Rectal smooth muscle tissue (tissue), 1 donor: ENCODE results near the gene MAML2.

Experiments used
- H3K27ac ChIP-seq: one replicate; pipeline ENCODE4 v1.7.0; 2013; ENCODE audit warnings: low read depth, low read length, inconsistent platforms
- H3K27me3 ChIP-seq: one replicate; pipeline ENCODE4 v1.7.0; 2013; ENCODE audit warnings: low read length; ENCODE audit not compliant: control insufficient read depth, insufficient read depth
- H3K36me3 ChIP-seq: one replicate; pipeline ENCODE4 v1.7.0; 2013; ENCODE audit warnings: low read length; ENCODE audit not compliant: control insufficient read depth, insufficient read depth
- H3K4me1 ChIP-seq: one replicate; pipeline ENCODE4 v1.7.0; 2013; ENCODE audit warnings: low read length; ENCODE audit not compliant: control insufficient read depth, insufficient read depth
- H3K4me3 ChIP-seq: one replicate; pipeline ENCODE4 v1.7.0; 2013; ENCODE audit warnings: low read length
- H3K9ac ChIP-seq: one replicate; pipeline ENCODE4 v1.7.0; 2013; ENCODE audit warnings: low read length

The MAML2 gene

GRCh38 chr11:95926726-95927125 lies 416.3 kb downstream of the MAML2 start:
- peaks cover 3% of the 10 kb centered on the region for H3K4me1 ChIP-seq
- H3K27ac ChIP-seq = no peak overlapping the region
- no peaks in the 10 kb centered on the region for H3K27me3 ChIP-seq
- H3K4me3 ChIP-seq = no peak overlapping the region
- H3K9ac ChIP-seq = no peak overlapping the region
- no peaks in the 10 kb centered on the region for H3K36me3 ChIP-seq
